ENCODE results near the gene CHST4. TPM values are rescaled to one million over a fixed set of nuclear protein-coding genes. Genes with fewer than 3 reads are reported as not detected.

Gene CHST4
- total RNA-seq, 1 donor from 2014 or later = 0.09 TPM

GRCh38 chr16:71504901-71505300 is 21.3 kb upstream of the CHST4 start:
- H3K4me1 ChIP-seq (ENCODE audit: insufficient read depth, low read length) = no peaks in the 10 kb centered on the region
- Mint-ChIP-seq H3K4me3 (ENCODE audit: unreplicated experiment) (no peak overlapping the region), H3K27me3 (ENCODE audit: low read depth, unreplicated experiment) (peaks cover 22% of the 10 kb centered on the region), H3K36me3 (ENCODE audit: low read depth, unreplicated experiment) (no peaks in the 10 kb centered on the region), H3K4me1 (ENCODE audit: low read depth, unreplicated experiment) (no peaks in the 10 kb centered on the region), H3K9me3 (ENCODE audit: unreplicated experiment) (no peaks in the 10 kb centered on the region), H3K27ac (ENCODE audit: unreplicated experiment) (no peak overlapping the region)
- H3K4me2 ChIP-seq (ENCODE audit: low read length) = no peak overlapping the region
- FAIRE-seq (no peak), DNase-seq (ENCODE audit: low read depth) (no peak)
- H3K36me3 ChIP-seq (ENCODE audit: insufficient read depth, low read length) = no peaks in the 10 kb centered on the region
- no peak overlapping the region for H3K4me3 ChIP-seq (ENCODE audit: insufficient read depth, low read depth, low read length)
- H3K9me3 ChIP-seq (ENCODE audit: insufficient read depth, low read depth, low read length) = no peaks in the 10 kb centered on the region
- no peak overlapping the region for H3K9ac ChIP-seq (ENCODE audit: low read length)
- TF ChIP-seq EZH2 (IDR thresholded peaks at IDR 0.05; ENCODE audit: insufficient read depth, low read length) = no peak
- TF ChIP-seq CTCF (IDR thresholded peaks at IDR 0.05; ENCODE audit: insufficient read depth, low read depth, low read length) = no peak
- H3K27me3 ChIP-seq (ENCODE audit: insufficient read depth, low read length) = peaks cover 2% of the 10 kb centered on the region
- no peak overlapping the region for H3K27ac ChIP-seq (ENCODE audit: low read depth, low read length)
- H2AFZ ChIP-seq (ENCODE audit: low read depth, low read length) = no peak overlapping the region
- H3K79me2 ChIP-seq (ENCODE audit: insufficient read depth, low read length) = no peaks in the 10 kb centered on the region
- no peaks in the 10 kb centered on the region for H4K20me1 ChIP-seq (ENCODE audit: insufficient read depth, low read length)

- H3K4me1 Mint-ChIP-seq (ENCODE audit: low read depth, unreplicated experiment) = no peaks in the 10 kb centered on the region
- Histone ChIP-seq H3K4me1 (ENCODE audit: insufficient read depth, low read length) (no peaks in the 10 kb centered on the region), H3K27me3 (ENCODE audit: insufficient read depth, low read length) (peaks cover 2% of the 10 kb centered on the region), H3K79me2 (ENCODE audit: insufficient read depth, low read length) (no peaks in the 10 kb centered on the region), H3K36me3 (ENCODE audit: insufficient read depth, low read length) (no peaks in the 10 kb centered on the region), H3K9ac (ENCODE audit: low read length) (no peak overlapping the region), H3K27ac (ENCODE audit: low read depth, low read length) (no peak overlapping the region), H4K20me1 (ENCODE audit: insufficient read depth, low read length) (no peaks in the 10 kb centered on the region), H3K9me3 (ENCODE audit: insufficient read depth, low read depth, low read length) (no peaks in the 10 kb centered on the region), H2AFZ (ENCODE audit: low read depth, low read length) (no peak overlapping the region), H3K4me3 (ENCODE audit: insufficient read depth, low read depth, low read length) (no peak overlapping the region), H3K4me2 (ENCODE audit: low read length) (no peak overlapping the region)
- no peaks in the 10 kb centered on the region for H3K9me3 Mint-ChIP-seq (ENCODE audit: unreplicated experiment)
- peaks cover 13% of the 10 kb centered on the region for H3K27me3 Mint-ChIP-seq (ENCODE audit: low read depth, unreplicated experiment)
- H3K27ac Mint-ChIP-seq (ENCODE audit: unreplicated experiment) = no peak overlapping the region
- TF ChIP-seq CTCF (IDR thresholded peaks at IDR 0.05; ENCODE audit: insufficient read depth, low read depth, low read length) = no peak
- TF ChIP-seq EZH2 (IDR thresholded peaks at IDR 0.05; ENCODE audit: insufficient read depth, low read length) = no peak
- no peaks in the 10 kb centered on the region for H3K36me3 Mint-ChIP-seq (ENCODE audit: low read depth, unreplicated experiment)
- H3K4me3 Mint-ChIP-seq (ENCODE audit: unreplicated experiment) = no peak overlapping the region
- DNase-seq (ENCODE audit: low read depth) = no peak
- no peak for FAIRE-seq
Measured at GRCh38 chr16:71507061-71507460, 19.2 kb upstream of the CHST4 start.

GRCh38 chr16:71513302-71513701 is 12.9 kb upstream of the CHST4 start:
- no peaks in the 10 kb centered on the region for H3K4me1 Mint-ChIP-seq (ENCODE audit: low read depth, unreplicated experiment)
- FAIRE-seq (no peak), DNase-seq (ENCODE audit: low read depth) (no peak)
- Histone ChIP-seq H3K9ac (ENCODE audit: low read length) (no peak overlapping the region), H2AFZ (ENCODE audit: low read depth, low read length) (no peak overlapping the region), H4K20me1 (ENCODE audit: insufficient read depth, low read length) (no peaks in the 10 kb centered on the region), H3K4me1 (ENCODE audit: insufficient read depth, low read length) (no peaks in the 10 kb centered on the region), H3K79me2 (ENCODE audit: insufficient read depth, low read length) (no peaks in the 10 kb centered on the region), H3K27me3 (ENCODE audit: insufficient read depth, low read length) (no peaks in the 10 kb centered on the region), H3K36me3 (ENCODE audit: insufficient read depth, low read length) (no peaks in the 10 kb centered on the region), H3K9me3 (ENCODE audit: insufficient read depth, low read depth, low read length) (no peaks in the 10 kb centered on the region), H3K27ac (ENCODE audit: low read depth, low read length) (no peak overlapping the region), H3K4me3 (ENCODE audit: insufficient read depth, low read depth, low read length) (no peak overlapping the region), H3K4me2 (ENCODE audit: low read length) (no peak overlapping the region)
- H3K9me3 Mint-ChIP-seq (ENCODE audit: unreplicated experiment) = no peaks in the 10 kb centered on the region
- H3K27ac Mint-ChIP-seq (ENCODE audit: unreplicated experiment) = peak overlapping the region; percentile 11
- H3K36me3 Mint-ChIP-seq (ENCODE audit: low read depth, unreplicated experiment) = peaks cover 2% of the 10 kb centered on the region
- H3K4me3 Mint-ChIP-seq (ENCODE audit: unreplicated experiment) = no peak overlapping the region
- TF ChIP-seq EZH2 (IDR thresholded peaks at IDR 0.05; ENCODE audit: insufficient read depth, low read length) (no peak), CTCF (IDR thresholded peaks at IDR 0.05; ENCODE audit: insufficient read depth, low read depth, low read length) (no peak)
- H3K27me3 Mint-ChIP-seq (ENCODE audit: low read depth, unreplicated experiment) = peaks cover 3% of the 10 kb centered on the region
